GM21528 (cell line): ENCODE results near the gene LEPR.
A peak's percentile ranks its signal among the peaks of the same experiment; 100 is the strongest.
"Not testable (repeated sequence)": the region's sequence is repeated elsewhere in the genome, so short reads cannot be mapped to it uniquely, and the experiment has no call there.

Experiments used
- ATAC-seq: cut with Tn5 transposase; IDR thresholded peaks from one replicate; pipeline ENCODE4 v1.9.1; 2021; ENCODE audit warnings: mild to moderate bottlenecking, moderate library complexity; ENCODE audit not compliant: unreplicated experiment, low FRiP score

Gene LEPR

GRCh38 chr1:65434255-65434654 lies 13.8 kb downstream of the LEPR start:
- no peak for ATAC-seq

GRCh38 chr1:65434760-65435159 lies 14.3 kb downstream of the LEPR start:
- ATAC-seq = no peak

GRCh38 chr1:65435987-65436386 lies 15.5 kb downstream of the LEPR start:
- ATAC-seq = no peak

GRCh38 chr1:65437616-65438015 lies 17.1 kb downstream of the LEPR start:
- no peak for ATAC-seq

- no peak for ATAC-seq
Measured at GRCh38 chr1:65440322-65440900, 19.9 kb downstream of the LEPR start.

GRCh38 chr1:65440915-65441314 lies 20.4 kb downstream of the LEPR start:
- no peak for ATAC-seq

GRCh38 chr1:65441464-65441863 lies 21.0 kb downstream of the LEPR start:
- no peak for ATAC-seq

- no peak for ATAC-seq
Measured at GRCh38 chr1:65442442-65442841, 22.0 kb downstream of the LEPR start.

GRCh38 chr1:65443647-65444046 lies 23.2 kb downstream of the LEPR start:
- ATAC-seq = no peak

- no peak for ATAC-seq
Measured at GRCh38 chr1:65444128-65444640, 23.7 kb downstream of the LEPR start.

GRCh38 chr1:65445837-65446236 lies 25.4 kb downstream of the LEPR start:
- ATAC-seq = no peak

GRCh38 chr1:65449214-65449823 lies 28.9 kb downstream of the LEPR start:
- no peak for ATAC-seq

GRCh38 chr1:65455678-65456077 lies 35.2 kb downstream of the LEPR start:
- not testable (repeated sequence) for ATAC-seq

GRCh38 chr1:65456481-65456880 lies 36.0 kb downstream of the LEPR start:
- no peak for ATAC-seq

- ATAC-seq = no peak
Measured at GRCh38 chr1:65457868-65458267, 37.4 kb downstream of the LEPR start.

GRCh38 chr1:65458730-65459396 lies 38.4 kb downstream of the LEPR start:
- no peak for ATAC-seq

- peak; percentile 63 for ATAC-seq
Measured at GRCh38 chr1:65459397-65459768, 38.9 kb downstream of the LEPR start.

GRCh38 chr1:65465837-65466236 lies 45.4 kb downstream of the LEPR start:
- ATAC-seq = not testable (repeated sequence)

GRCh38 chr1:65467536-65467935 lies 47.1 kb downstream of the LEPR start:
- ATAC-seq = no peak

GRCh38 chr1:65469126-65469888 lies 48.8 kb downstream of the LEPR start:
- no peak for ATAC-seq

GRCh38 chr1:65469889-65470340 lies 49.4 kb downstream of the LEPR start:
- ATAC-seq = no peak
